Hepatocyte (in vitro differentiated cells): ENCODE data around the gene RBP4.

Experiments
- EZH2 ChIP-seq: fragments of 200-600 bp; sonication (generic); IDR thresholded peaks from 2 replicates; pipeline ENCODE4 v1.6.1; 2016; ENCODE audit warnings: antibody characterized with exemption, mild to moderate bottlenecking, borderline replicate concordance
- TF ChIP-seq, protein P1 (sequence below): fragments of 200-600 bp; sonication (generic); IDR thresholded peaks from 2 replicates; pipeline ENCODE4 v1.5.1; 2016; ENCODE audit warnings: antibody characterized with exemption, mild to moderate bottlenecking; ENCODE audit not compliant: poor library complexity

DNA sequence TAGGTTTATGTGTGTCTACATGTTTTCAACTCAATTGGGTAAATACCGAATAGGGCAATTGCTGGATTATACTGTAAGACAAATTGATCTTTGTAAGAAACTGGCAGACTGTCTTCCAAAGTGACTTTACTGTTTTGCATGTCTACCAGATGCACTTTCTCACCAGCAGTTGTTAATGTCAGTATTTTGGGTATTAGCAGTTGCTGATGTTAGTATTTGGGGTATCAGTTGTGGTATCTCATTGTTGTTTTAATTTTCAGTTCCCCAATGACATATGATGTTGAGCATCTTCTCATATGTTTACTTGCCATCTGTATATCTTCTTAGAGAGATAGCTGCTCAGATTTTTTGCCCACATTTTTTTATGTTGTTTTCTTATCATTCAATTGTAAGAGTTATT is 21.9 kb upstream of the RBP4 start:
- TF ChIP-seq, protein P1, sequence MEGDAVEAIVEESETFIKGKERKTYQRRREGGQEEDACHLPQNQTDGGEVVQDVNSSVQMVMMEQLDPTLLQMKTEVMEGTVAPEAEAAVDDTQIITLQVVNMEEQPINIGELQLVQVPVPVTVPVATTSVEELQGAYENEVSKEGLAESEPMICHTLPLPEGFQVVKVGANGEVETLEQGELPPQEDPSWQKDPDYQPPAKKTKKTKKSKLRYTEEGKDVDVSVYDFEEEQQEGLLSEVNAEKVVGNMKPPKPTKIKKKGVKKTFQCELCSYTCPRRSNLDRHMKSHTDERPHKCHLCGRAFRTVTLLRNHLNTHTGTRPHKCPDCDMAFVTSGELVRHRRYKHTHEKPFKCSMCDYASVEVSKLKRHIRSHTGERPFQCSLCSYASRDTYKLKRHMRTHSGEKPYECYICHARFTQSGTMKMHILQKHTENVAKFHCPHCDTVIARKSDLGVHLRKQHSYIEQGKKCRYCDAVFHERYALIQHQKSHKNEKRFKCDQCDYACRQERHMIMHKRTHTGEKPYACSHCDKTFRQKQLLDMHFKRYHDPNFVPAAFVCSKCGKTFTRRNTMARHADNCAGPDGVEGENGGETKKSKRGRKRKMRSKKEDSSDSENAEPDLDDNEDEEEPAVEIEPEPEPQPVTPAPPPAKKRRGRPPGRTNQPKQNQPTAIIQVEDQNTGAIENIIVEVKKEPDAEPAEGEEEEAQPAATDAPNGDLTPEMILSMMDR, result no peak
- TF ChIP-seq EZH2, result no peak
